DLD1 (cell line): Measurements from ENCODE around the gene GLRA3.
"Not testable (repeated sequence)": the region's sequence is repeated elsewhere in the genome, so short reads cannot be mapped to it uniquely, and the experiment has no call there.

Source experiments
- in situ Hi-C: cut with HindIII; loops from 2 replicates; pipeline ENCODE4 v1.10.0; 2017; ENCODE audit warnings: low sequenced_read_pairs

GLRA3 gene

GRCh38 chr4:174828845-174829701 is at the start of gene GLRA3:
GLRA3 (minus strand) TSS chr4:174829247; CDS start chr4:174828811, 436 bp downstream.
- in situ Hi-C loops: no loop called here

- in situ Hi-C loops: no loop called here
Measured at GRCh38 chr4:174874898-174875297, 45.9 kb upstream of the GLRA3 start.

GRCh38 chr4:174873931-174874330 is 44.9 kb upstream of the GLRA3 start:
- in situ Hi-C loops: no loop called here

GRCh38 chr4:174873146-174873545 is 44.1 kb upstream of the GLRA3 start:
- in situ Hi-C loops: not testable (repeated sequence)

DNA sequence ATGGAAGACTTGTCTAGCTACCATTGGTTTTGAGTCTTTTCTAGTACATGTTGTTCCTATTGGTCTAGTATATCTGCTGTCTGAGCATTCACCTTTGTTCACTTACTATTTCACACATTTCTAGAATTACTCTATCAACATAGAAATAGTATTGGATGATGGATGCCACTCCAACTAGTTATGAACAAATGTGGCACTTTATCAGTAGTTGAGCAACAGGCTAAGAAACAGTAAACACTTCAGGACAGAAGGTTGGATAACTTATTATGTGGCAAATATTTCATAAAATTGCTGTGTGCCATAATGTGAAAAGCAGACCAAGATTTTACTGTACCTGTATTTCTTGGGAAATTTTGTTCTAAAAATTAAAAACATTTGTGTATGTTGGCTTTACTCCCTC is 42.4 kb upstream of the GLRA3 start:
- in situ Hi-C loops: no loop called here

DNA sequence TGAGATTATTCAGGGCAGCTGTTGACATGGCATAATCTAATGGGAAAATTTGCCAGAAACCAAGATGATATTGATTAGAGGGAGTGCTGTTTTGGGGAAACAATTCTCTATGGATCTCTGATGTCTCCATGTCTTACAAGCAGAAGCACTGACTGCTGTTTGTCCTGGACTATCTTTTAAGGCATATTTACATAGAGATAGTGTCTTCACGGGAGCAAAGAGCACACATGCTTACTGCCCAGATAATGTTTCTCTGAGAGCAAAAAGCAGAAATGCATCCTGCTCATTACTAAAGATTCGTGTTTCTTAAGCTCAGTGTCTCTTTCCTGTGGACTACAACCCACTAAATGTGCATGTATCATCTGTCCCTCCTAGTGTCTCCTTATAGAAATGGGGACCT is 41.3 kb upstream of the GLRA3 start:
- in situ Hi-C loops: no loop called here

- in situ Hi-C loops: no loop called here
Measured at GRCh38 chr4:174869339-174869738, 40.3 kb upstream of the GLRA3 start.

GRCh38 chr4:174867903-174868302 is 38.9 kb upstream of the GLRA3 start:
- in situ Hi-C loops: no loop called here

GRCh38 chr4:174865418-174865985 is 36.5 kb upstream of the GLRA3 start:
- in situ Hi-C loops: no loop called here

DNA sequence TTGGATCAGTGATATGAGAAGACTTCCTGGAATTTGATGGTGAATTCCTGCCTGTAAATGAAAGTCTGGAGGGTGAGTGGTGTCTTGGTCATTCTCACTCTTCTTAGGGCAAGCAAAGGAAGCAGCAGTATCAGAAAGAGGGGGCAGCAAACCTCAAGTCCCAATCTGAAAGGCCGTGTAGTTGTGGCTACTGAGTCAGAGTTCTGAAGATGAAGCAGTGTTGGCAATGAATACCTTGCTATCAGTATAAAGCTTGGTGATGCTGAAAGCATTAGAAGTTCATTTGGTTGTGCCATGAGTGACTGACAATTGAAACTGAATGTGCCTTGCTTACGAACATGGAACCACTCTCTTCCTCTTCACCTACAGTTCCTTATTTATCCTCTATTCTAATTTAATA is 35.0 kb upstream of the GLRA3 start:
- in situ Hi-C loops: no loop called here

DNA sequence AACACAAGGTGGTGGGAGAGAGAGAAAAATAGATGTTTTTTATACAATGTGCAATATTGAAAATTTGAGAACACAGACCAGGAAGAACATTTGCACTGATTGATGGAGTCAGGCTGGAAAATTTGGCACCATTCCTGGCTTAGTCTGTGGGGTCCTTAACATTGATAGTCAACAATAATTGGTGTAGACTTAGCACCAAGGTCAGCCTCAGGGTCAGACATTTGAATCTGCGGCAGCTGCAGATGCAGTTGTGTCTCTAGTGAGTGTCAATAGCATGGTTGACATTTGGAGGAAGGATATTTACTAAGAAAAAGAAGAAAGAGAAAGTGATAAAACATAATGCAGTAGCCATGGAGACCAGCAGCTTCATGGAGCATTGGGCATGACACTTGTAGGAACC is 31.5 kb upstream of the GLRA3 start:
- in situ Hi-C loops: no loop called here

DNA sequence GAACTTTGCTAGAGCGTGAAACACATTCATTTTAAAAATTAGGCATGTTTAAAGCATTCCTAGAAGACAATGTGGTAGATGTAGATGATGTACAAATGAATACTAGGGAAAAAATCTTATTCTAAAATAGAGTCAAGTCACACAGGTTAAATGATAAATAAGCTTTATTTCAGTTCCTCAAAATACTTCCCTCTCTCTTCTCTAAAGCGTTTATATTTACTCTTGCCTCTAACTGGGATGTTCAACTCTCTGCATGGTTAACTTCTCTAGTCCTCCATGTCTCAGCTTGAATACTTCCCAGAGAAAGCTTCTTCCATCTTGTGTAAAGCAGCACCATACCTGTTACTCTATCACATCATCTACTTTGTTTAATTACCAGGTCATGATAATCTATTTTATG is 30.9 kb upstream of the GLRA3 start:
- in situ Hi-C loops: no loop called here

DNA sequence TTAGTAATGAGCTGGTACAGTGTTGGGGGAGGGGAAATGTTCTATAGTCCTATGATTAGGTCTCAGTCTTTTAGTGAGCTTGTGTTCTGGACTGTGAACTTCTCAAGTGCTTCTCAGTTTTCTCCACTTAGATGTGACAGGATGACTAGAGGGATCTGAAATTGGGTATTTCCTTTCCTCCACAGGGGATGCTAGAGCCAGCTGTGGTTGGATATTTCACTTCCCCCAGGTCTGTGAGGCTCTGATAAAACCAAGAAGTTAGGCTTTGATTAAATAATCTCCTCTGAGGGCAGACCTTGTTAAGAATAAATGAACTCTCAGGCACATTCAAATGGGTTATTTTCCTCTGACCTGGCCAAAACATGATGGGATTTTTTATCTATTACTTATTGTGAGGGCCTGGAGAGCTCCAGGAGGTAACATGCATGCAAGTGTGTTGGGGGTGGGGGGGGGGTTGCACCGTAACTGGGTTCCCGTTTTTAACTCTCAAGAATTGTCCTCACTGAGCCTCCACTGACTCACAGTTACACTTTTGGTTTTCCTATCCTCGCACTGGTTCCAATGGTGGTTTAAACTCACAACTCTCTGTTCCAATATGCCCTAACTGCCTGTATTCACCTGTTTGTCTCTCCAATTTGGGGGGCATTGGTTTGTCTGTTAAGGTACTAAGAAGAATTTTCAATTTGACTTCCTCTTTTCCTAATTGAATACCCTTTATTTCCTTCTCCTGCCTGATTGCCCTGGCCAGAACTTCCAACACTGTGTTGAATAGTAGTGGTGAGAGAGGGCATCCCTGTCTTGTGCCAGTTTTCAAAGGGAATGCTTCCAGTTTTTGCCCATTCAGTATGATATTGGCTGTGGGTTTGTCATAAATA is 28.1 kb upstream of the GLRA3 start:
- in situ Hi-C loops: no loop called here

- in situ Hi-C loops: no loop called here
Measured at GRCh38 chr4:174855050-174855449, 26.0 kb upstream of the GLRA3 start.

- in situ Hi-C loops: no loop called here
Measured at GRCh38 chr4:174853629-174854028, 24.6 kb upstream of the GLRA3 start.

- in situ Hi-C loops: no loop called here
Measured at GRCh38 chr4:174848596-174848995, 19.5 kb upstream of the GLRA3 start.

- in situ Hi-C loops: no loop called here
Measured at GRCh38 chr4:174847801-174848427, 18.9 kb upstream of the GLRA3 start.

GRCh38 chr4:174835536-174835935 is 6.5 kb upstream of the GLRA3 start:
- in situ Hi-C loops: no loop called here

DNA sequence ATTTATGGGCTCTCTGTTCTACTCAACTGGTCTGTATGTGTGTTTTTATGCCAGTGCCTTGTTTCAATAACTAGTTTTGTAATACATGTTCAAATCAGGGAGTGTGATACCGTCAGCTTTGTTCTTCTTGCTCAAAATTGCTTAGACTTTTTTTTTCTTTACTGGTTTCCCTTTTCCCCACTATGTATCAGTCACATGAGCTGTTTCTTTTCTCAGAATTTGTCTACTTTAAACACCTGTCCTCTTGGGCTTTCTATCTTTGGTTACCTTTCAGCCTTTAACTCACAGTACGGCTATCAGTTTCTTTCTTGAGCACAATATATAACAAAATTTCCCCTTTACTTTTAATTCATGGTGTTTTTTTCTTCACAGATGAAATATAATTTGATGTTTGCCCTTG is 5.4 kb upstream of the GLRA3 start:
- in situ Hi-C loops: no loop called here

GRCh38 chr4:174826660-174827059 is 2.4 kb downstream of the GLRA3 start:
- in situ Hi-C loops: no loop called here

DNA sequence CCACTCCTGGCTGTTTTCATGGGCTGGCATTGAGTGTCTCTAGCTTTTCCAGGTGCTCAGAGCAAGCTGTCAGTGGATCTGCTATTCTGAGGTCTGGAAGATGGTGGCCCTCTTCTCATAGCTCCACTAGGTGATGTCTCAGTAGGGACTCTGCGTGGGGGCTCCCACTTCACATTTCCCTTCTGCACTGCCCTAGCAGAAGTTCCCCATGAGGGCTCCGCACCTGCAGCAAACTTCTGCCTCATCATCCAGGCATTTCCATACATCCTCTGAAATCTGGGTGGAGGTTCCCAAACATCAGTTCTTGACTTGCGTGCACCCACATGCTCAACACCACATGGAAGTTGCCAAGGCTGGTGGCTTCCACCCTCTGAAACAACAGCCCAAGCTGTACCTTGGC is 13.8 kb downstream of the GLRA3 start:
- in situ Hi-C loops: no loop called here
